Neural cell (in vitro differentiated cells): ENCODE results near the gene KRTAP9-4. TPM values are rescaled to one million over a fixed set of nuclear protein-coding genes. Genes with fewer than 3 reads are reported as not detected.

ENCODE experiments used
- H2AFZ ChIP-seq: fragments of 200-600, 300-800 bp; sonication (generic), shearing (Covaris generic); 2 replicates; pipeline ENCODE4 v1.6.0; 2014; ENCODE audit warnings: low read depth, mild to moderate bottlenecking, antibody characterized with exemption, low read length, moderate library complexity
- H3F3A ChIP-seq: fragments of 200-600 bp; shearing (Covaris generic); 2 replicates; pipeline ENCODE4 v1.6.1; 2016; ENCODE audit warnings: mild to moderate bottlenecking, moderate library complexity, mixed read lengths, antibody characterized with exemption, low read length; ENCODE audit not compliant: insufficient read depth, poor library complexity, severe bottlenecking
- H3K27ac ChIP-seq: fragments of 200-600, 300-800 bp; sonication (generic), shearing (Covaris generic); 2 replicates; pipeline ENCODE4 v1.5.1; 2014; ENCODE audit warnings: mild to moderate bottlenecking, low read length, moderate library complexity
- H3K27me3 ChIP-seq: fragments of 300-800, 200-600 bp; sonication (generic), shearing (Covaris generic); 2 replicates; pipeline ENCODE4 v1.6.0; 2014; ENCODE audit warnings: mild to moderate bottlenecking, low read depth, low read length, moderate library complexity; ENCODE audit not compliant: insufficient read depth
- H3K36me3 ChIP-seq: fragments of 300-800, 200-600 bp; sonication (generic), shearing (Covaris generic); 2 replicates; pipeline ENCODE4 v1.5.1; 2014; ENCODE audit warnings: mild to moderate bottlenecking, antibody characterized with exemption, low read length, moderate library complexity; ENCODE audit not compliant: insufficient read depth
- H3K4me2 ChIP-seq: fragments of 300-800, 200-600 bp; sonication (generic), shearing (Covaris generic); 2 replicates; pipeline ENCODE4 v1.6.0; 2014; ENCODE audit warnings: mild to moderate bottlenecking, low read length
- H3K4me3 ChIP-seq: fragments of 300-800, 200-600 bp; sonication (generic), shearing (Covaris generic); 2 replicates; pipeline ENCODE4 v1.5.1; 2014; ENCODE audit warnings: mild to moderate bottlenecking, low read length, moderate library complexity
- H3K79me2 ChIP-seq: fragments of 200-600 bp; shearing (Covaris generic); replicated peaks from 2 replicates; pipeline ENCODE4 v1.6.0; 2014; ENCODE audit warnings: mild to moderate bottlenecking, low read length, moderate library complexity; ENCODE audit not compliant: insufficient read depth
- H3K9ac ChIP-seq: fragments of 300-800, 200-600 bp; sonication (generic), shearing (Covaris generic); 2 replicates; pipeline ENCODE4 v1.6.1; 2016; ENCODE audit warnings: mild to moderate bottlenecking, low read length, mixed read lengths
- H3K9me2 ChIP-seq: fragments of 200-600 bp; shearing (Covaris generic); 2 replicates; pipeline ENCODE4 v1.6.1; 2016; ENCODE audit warnings: mild to moderate bottlenecking, low read length, mixed read lengths; ENCODE audit not compliant: insufficient read depth
- H3K9me3 ChIP-seq: fragments of 200-600, 300-800 bp; sonication (generic), shearing (Covaris generic); 2 replicates; pipeline ENCODE4 v1.6.1; 2016; ENCODE audit warnings: mild to moderate bottlenecking, mixed run types, low read length, moderate library complexity, mixed read lengths
- H4K20me1 ChIP-seq: fragments of 200-600 bp; shearing (Covaris generic); 2 replicates; pipeline ENCODE4 v1.6.1; 2016; ENCODE audit warnings: mild to moderate bottlenecking, mixed run types; ENCODE audit not compliant: insufficient read depth
- CTCF ChIP-seq: fragments of 450-650 bp; IDR thresholded peaks from 2 replicates; pipeline ENCODE4 v1.5.1; 2014; ENCODE audit warnings: antibody characterized with exemption, mild to moderate bottlenecking, moderate library complexity; ENCODE audit not compliant: poor library complexity, severe bottlenecking
- EP300 ChIP-seq: fragments of 450-650 bp; conservative IDR thresholded peaks from 2 replicates; pipeline ENCODE4 v1.6.1; 2014; ENCODE audit warnings: antibody characterized with exemption, mild to moderate bottlenecking, moderate library complexity; ENCODE audit not compliant: poor library complexity, severe bottlenecking
- EZH2 ChIP-seq: fragments of 200-600, 300-800 bp; shearing (Covaris generic), sonication (generic); IDR thresholded peaks from 2 replicates; pipeline ENCODE4 v1.6.1; 2014; ENCODE audit warnings: antibody characterized with exemption, low read length, borderline replicate concordance, mild to moderate bottlenecking; ENCODE audit not compliant: insufficient read depth, poor library complexity, severe bottlenecking
- MXI1 ChIP-seq: fragments of 450-650 bp; conservative IDR thresholded peaks from 2 replicates; pipeline ENCODE4 v1.6.1; 2014; ENCODE audit warnings: antibody characterized with exemption, mild to moderate bottlenecking; ENCODE audit not compliant: poor library complexity, severe bottlenecking
- POLR2AphosphoS5 ChIP-seq: IDR thresholded peaks from 2 replicates; pipeline ENCODE4 v1.6.1; 2012
- RAD21 ChIP-seq: fragments of 450-650 bp; conservative IDR thresholded peaks from 2 replicates; pipeline ENCODE4 v1.6.1; 2014; ENCODE audit warnings: antibody characterized with exemption, mild to moderate bottlenecking, moderate library complexity
- SMC3 ChIP-seq: fragments of 450-650 bp; conservative IDR thresholded peaks from 2 replicates; pipeline ENCODE4 v1.6.1; 2014; ENCODE audit warnings: antibody characterized with exemption, mild to moderate bottlenecking, moderate library complexity; ENCODE audit not compliant: poor library complexity
- TAF1 ChIP-seq: IDR thresholded peaks from 2 replicates; pipeline ENCODE4 v1.6.1; 2012; ENCODE audit warnings: low read depth
- polyA plus RNA-seq: library from polyadenylated mRNA; depleted of rRNA; stranded (reverse); fragments of >200 nt; gene quantifications from 2 replicates; pipeline ENCODE4 v1.2.3, GENCODE V29; 2014
- TF ChIP-seq, protein P1 (sequence below): IDR thresholded peaks from 2 replicates; pipeline ENCODE4 v1.6.1; 2012; ENCODE audit warnings: borderline replicate concordance

Gene KRTAP9-4
- polyA plus RNA-seq, 1 donor from 2014 or later: not detected

- Histone ChIP-seq H3K27me3 (no peaks in the 10 kb centered on the region), H3F3A (no peaks in the 10 kb centered on the region), H3K9ac (no peak overlapping the region)
Measured at GRCh38 chr17:41294016-41294415, 44.5 kb downstream of the KRTAP9-4 start.

GRCh38 chr17:41296846-41297245 is 47.4 kb downstream of the KRTAP9-4 start:
- H3K9me3 ChIP-seq: no peaks in the 10 kb centered on the region
- no peaks in the 10 kb centered on the region for H4K20me1 ChIP-seq
- no peaks in the 10 kb centered on the region for H3K9me2 ChIP-seq
- TF ChIP-seq TAF1 (no peak), RAD21 (no peak), EZH2 (no peak), CTCF (no peak), POLR2AphosphoS5 (no peak), SMC3 (no peak), EP300 (no peak)
- no peaks in the 10 kb centered on the region for H3K79me2 ChIP-seq
- H3F3A ChIP-seq: no peaks in the 10 kb centered on the region
- H2AFZ ChIP-seq: no peak overlapping the region
- H3K4me2 ChIP-seq: no peak overlapping the region
- no peak overlapping the region for H3K9ac ChIP-seq
- no peak overlapping the region for H3K4me3 ChIP-seq
- no peak overlapping the region for H3K27ac ChIP-seq
- H3K27me3 ChIP-seq: no peaks in the 10 kb centered on the region
- no peaks in the 10 kb centered on the region for H3K36me3 ChIP-seq

More at GRCh38 chr17:41294016-41294415, 44.5 kb downstream of the KRTAP9-4 start:
- TF ChIP-seq, protein P1, sequence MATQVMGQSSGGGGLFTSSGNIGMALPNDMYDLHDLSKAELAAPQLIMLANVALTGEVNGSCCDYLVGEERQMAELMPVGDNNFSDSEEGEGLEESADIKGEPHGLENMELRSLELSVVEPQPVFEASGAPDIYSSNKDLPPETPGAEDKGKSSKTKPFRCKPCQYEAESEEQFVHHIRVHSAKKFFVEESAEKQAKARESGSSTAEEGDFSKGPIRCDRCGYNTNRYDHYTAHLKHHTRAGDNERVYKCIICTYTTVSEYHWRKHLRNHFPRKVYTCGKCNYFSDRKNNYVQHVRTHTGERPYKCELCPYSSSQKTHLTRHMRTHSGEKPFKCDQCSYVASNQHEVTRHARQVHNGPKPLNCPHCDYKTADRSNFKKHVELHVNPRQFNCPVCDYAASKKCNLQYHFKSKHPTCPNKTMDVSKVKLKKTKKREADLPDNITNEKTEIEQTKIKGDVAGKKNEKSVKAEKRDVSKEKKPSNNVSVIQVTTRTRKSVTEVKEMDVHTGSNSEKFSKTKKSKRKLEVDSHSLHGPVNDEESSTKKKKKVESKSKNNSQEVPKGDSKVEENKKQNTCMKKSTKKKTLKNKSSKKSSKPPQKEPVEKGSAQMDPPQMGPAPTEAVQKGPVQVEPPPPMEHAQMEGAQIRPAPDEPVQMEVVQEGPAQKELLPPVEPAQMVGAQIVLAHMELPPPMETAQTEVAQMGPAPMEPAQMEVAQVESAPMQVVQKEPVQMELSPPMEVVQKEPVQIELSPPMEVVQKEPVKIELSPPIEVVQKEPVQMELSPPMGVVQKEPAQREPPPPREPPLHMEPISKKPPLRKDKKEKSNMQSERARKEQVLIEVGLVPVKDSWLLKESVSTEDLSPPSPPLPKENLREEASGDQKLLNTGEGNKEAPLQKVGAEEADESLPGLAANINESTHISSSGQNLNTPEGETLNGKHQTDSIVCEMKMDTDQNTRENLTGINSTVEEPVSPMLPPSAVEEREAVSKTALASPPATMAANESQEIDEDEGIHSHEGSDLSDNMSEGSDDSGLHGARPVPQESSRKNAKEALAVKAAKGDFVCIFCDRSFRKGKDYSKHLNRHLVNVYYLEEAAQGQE: no peak
- TF ChIP-seq EP300 (no peak), POLR2AphosphoS5 (no peak), EZH2 (no peak), TAF1 (no peak), MXI1 (no peak), RAD21 (no peak), CTCF (no peak), SMC3 (no peak)
- Histone ChIP-seq H3K36me3 (no peaks in the 10 kb centered on the region), H3K27ac (no peak overlapping the region), H3K79me2 (no peaks in the 10 kb centered on the region), H3K4me2 (no peak overlapping the region), H3K4me3 (no peak overlapping the region), H3K9me3 (no peaks in the 10 kb centered on the region), H2AFZ (no peak overlapping the region), H3K9me2 (no peaks in the 10 kb centered on the region), H4K20me1 (no peaks in the 10 kb centered on the region)
